SK-N-SH treated with all-trans-retinoic acid at 6 μM for 48 hours (cell line): ENCODE measurements around the gene SOX6.

ENCODE experiments used
- ARNTL ChIP-seq: fragments of 450-650 bp; formaldehyde crosslinking; IDR thresholded peaks from 2 replicates; pipeline ENCODE4 v1.5.0; 2020; ENCODE audit warnings: low read depth, mild to moderate bottlenecking, moderate library complexity, borderline replicate concordance
- ESRRG ChIP-seq: fragments of 250-450 bp; sonication (Bioruptor Pico); IDR thresholded peaks from 2 replicates; pipeline ENCODE4 v1.6.1; 2021; ENCODE audit warnings: mild to moderate bottlenecking
- ISL1 ChIP-seq: fragments of 250-450 bp; sonication (Bioruptor Pico); IDR thresholded peaks from 2 replicates; pipeline ENCODE4 v2.1.2; 2022; ENCODE audit warnings: mild to moderate bottlenecking, moderate library complexity
- PPARA ChIP-seq: fragments of 250-450 bp; sonication (Bioruptor Pico); IDR thresholded peaks from 2 replicates; pipeline ENCODE4 v1.5.0; 2020; ENCODE audit warnings: mild to moderate bottlenecking, borderline replicate concordance
- SNAI2 ChIP-seq: fragments of 250-450 bp; sonication (Bioruptor Pico); IDR thresholded peaks from 2 replicates; pipeline ENCODE4 v1.5.0; 2020; ENCODE audit warnings: mild to moderate bottlenecking, moderate library complexity
- TCF4 ChIP-seq: fragments of 250-450 bp; sonication (Bioruptor Pico); IDR thresholded peaks from 2 replicates; pipeline ENCODE4 v1.8.0; 2021; ENCODE audit warnings: mild to moderate bottlenecking, moderate library complexity, borderline replicate concordance
- TOX ChIP-seq: fragments of 250-450 bp; sonication (Bioruptor Pico); IDR thresholded peaks from 2 replicates; pipeline ENCODE4 v1.8.0; 2021; ENCODE audit warnings: mild to moderate bottlenecking, moderate library complexity, borderline replicate concordance
- ZFP30 ChIP-seq: fragments of 450-650 bp; formaldehyde crosslinking; IDR thresholded peaks from 2 replicates; pipeline ENCODE4 v1.5.0; 2022; ENCODE audit warnings: mild to moderate bottlenecking, moderate library complexity
- ZNF565 ChIP-seq: fragments of 450-650 bp; formaldehyde crosslinking; conservative IDR thresholded peaks from 2 replicates; pipeline ENCODE4 v1.5.0; 2020; ENCODE audit warnings: low read depth, mild to moderate bottlenecking, moderate library complexity
- ZNF8 ChIP-seq: fragments of 450-650 bp; formaldehyde crosslinking; IDR thresholded peaks from 2 replicates; pipeline ENCODE4 v1.5.0; 2020; ENCODE audit warnings: mild to moderate bottlenecking, moderate library complexity
- TF ChIP-seq, protein P1 (sequence below): fragments of 250-450 bp; sonication (Bioruptor Pico); IDR thresholded peaks from 2 replicates; pipeline ENCODE4 v1.5.0; 2020; ENCODE audit warnings: mild to moderate bottlenecking, moderate library complexity
- TF ChIP-seq, protein P2 (sequence below): fragments of 250-450 bp; sonication (Bioruptor Pico); IDR thresholded peaks from 2 replicates; pipeline ENCODE4 v1.5.1; 2020; ENCODE audit warnings: low read depth, mild to moderate bottlenecking, moderate library complexity
- TF ChIP-seq, protein P3 (sequence below): fragments of 250-450 bp; sonication (Bioruptor Pico); IDR thresholded peaks from 2 replicates; pipeline ENCODE4 v1.8.0; 2020; ENCODE audit warnings: mild to moderate bottlenecking, moderate library complexity, borderline replicate concordance

DNA sequence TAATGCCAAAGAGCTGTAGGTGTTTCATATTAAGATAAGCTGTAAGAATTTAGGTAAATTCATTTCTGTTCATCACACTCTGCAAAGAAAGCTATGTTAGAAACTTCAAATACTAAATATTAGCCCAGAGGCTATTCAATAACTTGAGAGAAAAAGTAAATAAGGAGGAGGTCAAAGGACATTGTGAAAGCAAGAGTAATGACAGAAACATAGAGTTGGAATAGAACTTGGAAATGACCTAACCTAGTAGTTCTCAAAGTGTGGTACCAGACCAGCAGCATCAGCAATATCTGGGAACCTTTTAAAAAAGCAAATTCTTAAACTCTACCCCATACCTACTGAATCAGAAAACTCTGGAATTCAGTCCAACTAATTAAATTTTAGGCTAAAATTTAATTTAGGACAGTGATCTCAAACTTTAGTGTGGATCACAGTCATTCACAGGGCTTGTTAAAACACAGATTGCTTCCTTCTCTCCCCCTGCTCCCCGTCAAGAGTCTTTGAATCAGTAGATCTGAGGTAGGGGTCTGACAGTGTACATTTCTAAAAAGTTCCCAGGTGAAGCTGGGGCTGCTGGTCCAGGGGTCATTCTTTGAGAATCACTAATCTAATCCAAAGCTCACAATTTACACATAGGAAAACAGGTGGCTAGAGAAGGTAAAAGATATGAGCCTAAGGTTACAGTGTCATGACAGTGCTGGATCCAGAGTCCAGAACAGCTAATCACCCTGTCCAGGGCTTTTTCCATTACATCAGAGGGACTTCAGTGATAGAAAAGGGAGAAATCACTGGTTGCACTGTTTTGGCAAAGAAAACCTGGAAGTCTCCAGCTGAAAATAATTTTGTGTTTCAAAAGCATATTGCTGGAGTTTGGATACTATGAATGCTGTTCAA is 241.1 kb downstream of the SOX6 start:
- TF ChIP-seq ZNF565: no peak
- no peak for TF ChIP-seq TCF4 (CRISPR knock-in tag)
- TF ChIP-seq ESRRG (CRISPR knock-in tag): no peak
- TF ChIP-seq, protein P1, sequence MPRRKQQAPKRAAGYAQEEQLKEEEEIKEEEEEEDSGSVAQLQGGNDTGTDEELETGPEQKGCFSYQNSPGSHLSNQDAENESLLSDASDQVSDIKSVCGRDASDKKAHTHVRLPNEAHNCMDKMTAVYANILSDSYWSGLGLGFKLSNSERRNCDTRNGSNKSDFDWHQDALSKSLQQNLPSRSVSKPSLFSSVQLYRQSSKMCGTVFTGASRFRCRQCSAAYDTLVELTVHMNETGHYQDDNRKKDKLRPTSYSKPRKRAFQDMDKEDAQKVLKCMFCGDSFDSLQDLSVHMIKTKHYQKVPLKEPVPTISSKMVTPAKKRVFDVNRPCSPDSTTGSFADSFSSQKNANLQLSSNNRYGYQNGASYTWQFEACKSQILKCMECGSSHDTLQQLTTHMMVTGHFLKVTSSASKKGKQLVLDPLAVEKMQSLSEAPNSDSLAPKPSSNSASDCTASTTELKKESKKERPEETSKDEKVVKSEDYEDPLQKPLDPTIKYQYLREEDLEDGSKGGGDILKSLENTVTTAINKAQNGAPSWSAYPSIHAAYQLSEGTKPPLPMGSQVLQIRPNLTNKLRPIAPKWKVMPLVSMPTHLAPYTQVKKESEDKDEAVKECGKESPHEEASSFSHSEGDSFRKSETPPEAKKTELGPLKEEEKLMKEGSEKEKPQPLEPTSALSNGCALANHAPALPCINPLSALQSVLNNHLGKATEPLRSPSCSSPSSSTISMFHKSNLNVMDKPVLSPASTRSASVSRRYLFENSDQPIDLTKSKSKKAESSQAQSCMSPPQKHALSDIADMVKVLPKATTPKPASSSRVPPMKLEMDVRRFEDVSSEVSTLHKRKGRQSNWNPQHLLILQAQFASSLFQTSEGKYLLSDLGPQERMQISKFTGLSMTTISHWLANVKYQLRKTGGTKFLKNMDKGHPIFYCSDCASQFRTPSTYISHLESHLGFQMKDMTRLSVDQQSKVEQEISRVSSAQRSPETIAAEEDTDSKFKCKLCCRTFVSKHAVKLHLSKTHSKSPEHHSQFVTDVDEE (CRISPR knock-in tag): no peak
- TF ChIP-seq ZFP30 (CRISPR knock-in tag): no peak
- no peak for TF ChIP-seq ARNTL (CRISPR knock-in tag)
- TF ChIP-seq TOX: no peak
- no peak for TF ChIP-seq ZNF8
- TF ChIP-seq, protein P2, sequence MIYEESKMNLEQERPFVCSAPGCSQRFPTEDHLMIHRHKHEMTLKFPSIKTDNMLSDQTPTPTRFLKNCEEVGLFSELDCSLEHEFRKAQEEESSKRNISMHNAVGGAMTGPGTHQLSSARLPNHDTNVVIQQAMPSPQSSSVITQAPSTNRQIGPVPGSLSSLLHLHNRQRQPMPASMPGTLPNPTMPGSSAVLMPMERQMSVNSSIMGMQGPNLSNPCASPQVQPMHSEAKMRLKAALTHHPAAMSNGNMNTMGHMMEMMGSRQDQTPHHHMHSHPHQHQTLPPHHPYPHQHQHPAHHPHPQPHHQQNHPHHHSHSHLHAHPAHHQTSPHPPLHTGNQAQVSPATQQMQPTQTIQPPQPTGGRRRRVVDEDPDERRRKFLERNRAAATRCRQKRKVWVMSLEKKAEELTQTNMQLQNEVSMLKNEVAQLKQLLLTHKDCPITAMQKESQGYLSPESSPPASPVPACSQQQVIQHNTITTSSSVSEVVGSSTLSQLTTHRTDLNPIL (CRISPR knock-in tag): no peak
- TF ChIP-seq SNAI2 (CRISPR knock-in tag): no peak
- TF ChIP-seq PPARA (CRISPR knock-in tag): no peak
- no peak for TF ChIP-seq ISL1 (CRISPR knock-in tag)
- TF ChIP-seq, protein P3, sequence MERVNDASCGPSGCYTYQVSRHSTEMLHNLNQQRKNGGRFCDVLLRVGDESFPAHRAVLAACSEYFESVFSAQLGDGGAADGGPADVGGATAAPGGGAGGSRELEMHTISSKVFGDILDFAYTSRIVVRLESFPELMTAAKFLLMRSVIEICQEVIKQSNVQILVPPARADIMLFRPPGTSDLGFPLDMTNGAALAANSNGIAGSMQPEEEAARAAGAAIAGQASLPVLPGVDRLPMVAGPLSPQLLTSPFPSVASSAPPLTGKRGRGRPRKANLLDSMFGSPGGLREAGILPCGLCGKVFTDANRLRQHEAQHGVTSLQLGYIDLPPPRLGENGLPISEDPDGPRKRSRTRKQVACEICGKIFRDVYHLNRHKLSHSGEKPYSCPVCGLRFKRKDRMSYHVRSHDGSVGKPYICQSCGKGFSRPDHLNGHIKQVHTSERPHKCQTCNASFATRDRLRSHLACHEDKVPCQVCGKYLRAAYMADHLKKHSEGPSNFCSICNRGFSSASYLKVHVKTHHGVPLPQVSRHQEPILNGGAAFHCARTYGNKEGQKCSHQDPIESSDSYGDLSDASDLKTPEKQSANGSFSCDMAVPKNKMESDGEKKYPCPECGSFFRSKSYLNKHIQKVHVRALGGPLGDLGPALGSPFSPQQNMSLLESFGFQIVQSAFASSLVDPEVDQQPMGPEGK (CRISPR knock-in tag): no peak
